HG02840 (cell line): Measurements from ENCODE around the gene BABAM2.
"Not testable (repeated sequence)": the region's sequence is repeated elsewhere in the genome, so short reads cannot be mapped to it uniquely, and the experiment has no call there.

Source experiments
- ATAC-seq: cut with Tn5 transposase; IDR thresholded peaks from one replicate; pipeline ENCODE4 v1.9.1; 2021; ENCODE audit warnings: mild to moderate bottlenecking, moderate library complexity, moderate number of reproducible peaks; ENCODE audit not compliant: unreplicated experiment, low FRiP score

The BABAM2 gene

DNA sequence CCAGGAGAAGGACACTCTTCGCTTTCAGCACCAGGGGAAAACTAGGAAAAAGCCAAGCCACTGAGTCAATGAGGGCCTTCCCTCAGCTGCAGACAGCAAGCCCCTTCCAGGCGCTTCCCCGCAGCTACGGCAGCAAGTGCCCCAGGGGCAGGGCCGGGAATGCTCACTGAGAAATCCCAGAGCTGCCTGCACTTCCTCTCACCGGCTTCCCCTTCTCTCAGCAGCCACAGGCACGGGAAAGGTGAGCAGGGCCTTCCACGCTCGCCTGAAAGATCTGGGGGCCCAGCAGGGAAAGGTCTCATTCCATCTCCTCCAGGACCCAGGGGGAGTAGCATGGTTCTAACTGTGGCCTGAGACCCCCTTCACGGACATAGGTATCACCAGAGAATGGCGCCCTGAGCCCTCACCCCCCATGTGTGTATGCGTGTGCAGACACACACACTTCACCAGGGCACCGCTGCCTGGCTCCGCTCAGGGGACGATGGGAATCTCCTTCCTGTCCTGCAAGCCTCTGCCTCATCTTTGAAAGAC, 472.5 kb downstream of the BABAM2 start:
- no peak for ATAC-seq

DNA sequence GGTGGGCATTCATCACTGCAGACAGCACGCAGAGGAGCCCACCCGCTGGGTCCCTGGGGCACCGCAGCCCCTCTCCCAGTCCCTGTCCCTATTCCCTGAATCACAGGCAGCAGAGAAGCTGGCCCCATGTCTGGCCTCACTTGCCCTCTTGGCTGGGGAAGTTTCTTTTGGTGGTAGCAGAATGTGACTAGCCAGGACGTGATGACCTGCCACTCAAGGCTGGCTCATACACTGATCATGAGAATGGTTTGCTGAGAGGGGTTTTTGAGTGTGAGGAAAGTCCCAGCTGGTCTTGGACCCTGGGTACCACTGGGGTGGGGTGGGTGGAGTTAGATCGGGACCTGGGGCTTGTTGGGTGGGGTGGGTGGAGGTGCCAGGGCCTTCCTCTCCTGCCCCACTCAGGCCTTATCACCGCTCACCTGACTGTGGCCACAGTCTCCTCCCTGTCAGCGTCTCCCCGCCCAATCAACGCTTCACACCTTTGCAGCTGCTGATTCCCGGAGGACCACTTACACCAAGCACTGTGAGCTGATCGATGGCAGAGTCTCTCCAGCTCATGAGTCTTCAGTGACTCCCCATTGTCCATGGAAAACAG, 473.3 kb downstream of the BABAM2 start:
- no peak for ATAC-seq

GRCh38 chr2:28364610-28365009, 474.1 kb downstream of the BABAM2 start:
- ATAC-seq = no peak

DNA sequence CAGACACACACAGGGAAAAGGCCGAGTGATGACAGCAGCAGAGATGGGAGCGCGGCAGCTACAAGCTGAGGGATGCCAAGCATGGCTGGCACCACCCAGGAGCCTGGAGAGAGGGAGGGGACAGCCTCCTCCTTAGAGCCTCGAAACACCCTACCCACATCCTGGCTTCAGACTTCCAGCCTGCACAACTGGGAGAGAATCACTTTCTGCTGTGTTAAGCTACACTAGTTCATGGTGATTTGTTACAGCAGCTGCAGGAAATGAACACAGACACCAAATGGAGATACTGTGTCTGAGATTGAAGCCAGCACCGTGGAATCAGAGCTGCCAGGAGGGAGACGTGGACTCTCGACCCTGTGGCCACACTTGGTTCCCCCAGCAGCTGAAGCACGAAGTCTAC, 474.6 kb downstream of the BABAM2 start:
- ATAC-seq = no peak

DNA sequence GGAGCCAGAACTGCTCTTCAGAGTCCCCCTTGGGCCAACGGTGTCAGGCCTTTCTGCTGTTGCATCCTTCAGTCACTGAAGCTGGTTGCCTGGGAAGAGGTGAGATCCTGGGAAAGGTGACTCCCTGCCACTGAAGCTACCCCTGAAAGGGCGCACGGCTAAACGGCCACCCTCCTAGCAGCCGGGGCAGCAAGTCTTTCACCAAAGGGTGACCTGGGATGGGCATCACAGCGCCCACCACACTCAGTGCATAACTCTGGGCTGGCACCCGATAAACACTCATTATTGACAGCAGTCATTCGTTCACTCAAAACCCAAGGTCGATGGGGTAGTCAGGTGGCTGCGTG, 475.6 kb downstream of the BABAM2 start:
- no peak for ATAC-seq

GRCh38 chr2:28366496-28367282, 476.2 kb downstream of the BABAM2 start:
- no peak for ATAC-seq

GRCh38 chr2:28367667-28368356, 477.3 kb downstream of the BABAM2 start:
- ATAC-seq = no peak

GRCh38 chr2:28368357-28368798, 477.8 kb downstream of the BABAM2 start:
- no peak for ATAC-seq

DNA sequence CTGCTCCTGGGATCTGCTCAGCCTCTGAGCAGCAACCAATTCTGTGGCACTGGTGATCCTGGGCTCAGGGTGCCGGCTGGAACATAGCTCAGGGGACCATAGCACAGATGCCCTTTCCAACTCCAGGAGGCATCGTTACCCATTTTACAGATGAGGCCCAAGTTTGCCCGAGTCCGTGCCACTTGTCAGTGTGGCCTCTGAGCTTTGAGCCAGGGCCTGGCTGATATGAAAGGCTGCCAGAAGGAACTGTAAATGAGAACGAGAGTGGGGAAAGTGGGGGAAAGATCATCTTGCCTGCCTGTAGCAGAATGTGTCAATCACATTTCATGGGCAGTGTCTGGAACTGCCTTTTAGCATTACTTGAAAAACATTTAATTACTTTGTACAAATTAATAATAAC, 478.8 kb downstream of the BABAM2 start:
- no peak for ATAC-seq

DNA sequence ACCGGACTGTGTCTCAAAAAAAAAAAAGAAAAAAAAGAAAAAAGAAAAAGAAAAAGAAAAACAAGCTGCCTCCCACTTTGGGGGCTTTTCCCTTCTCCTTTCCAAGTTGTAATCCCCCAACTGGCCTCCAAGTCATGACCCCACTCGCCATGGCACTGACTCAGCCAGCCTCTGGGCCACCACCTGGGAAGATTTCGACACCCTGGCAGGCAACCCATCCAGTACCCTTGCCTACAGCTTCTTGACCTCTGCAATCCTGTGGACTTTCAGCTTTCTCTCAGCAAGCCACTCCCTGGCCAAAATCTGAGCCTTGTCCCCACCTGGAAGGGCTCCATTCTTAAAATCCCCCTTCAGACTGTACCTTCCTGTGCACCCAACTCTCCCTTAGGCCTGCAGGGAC, 479.8 kb downstream of the BABAM2 start:
- ATAC-seq = no peak

DNA sequence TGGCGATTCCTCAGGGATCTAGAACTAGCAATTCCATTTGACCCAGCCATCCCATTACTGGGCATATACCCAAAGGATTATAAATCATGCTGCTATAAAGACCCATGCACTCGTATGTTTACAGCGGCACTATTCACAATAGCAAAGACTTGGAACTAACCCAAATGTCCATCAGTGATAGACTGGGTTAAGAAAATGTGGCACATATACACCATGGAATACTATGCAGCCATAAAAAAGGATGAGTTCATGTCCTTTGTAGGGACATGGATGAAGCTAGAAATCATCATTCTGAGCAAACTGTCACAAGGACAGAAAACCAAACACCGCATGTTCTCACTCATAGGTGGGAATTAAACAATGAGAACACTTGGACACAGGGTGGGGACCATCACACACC, 481.2 kb downstream of the BABAM2 start:
- not testable (repeated sequence) for ATAC-seq

DNA sequence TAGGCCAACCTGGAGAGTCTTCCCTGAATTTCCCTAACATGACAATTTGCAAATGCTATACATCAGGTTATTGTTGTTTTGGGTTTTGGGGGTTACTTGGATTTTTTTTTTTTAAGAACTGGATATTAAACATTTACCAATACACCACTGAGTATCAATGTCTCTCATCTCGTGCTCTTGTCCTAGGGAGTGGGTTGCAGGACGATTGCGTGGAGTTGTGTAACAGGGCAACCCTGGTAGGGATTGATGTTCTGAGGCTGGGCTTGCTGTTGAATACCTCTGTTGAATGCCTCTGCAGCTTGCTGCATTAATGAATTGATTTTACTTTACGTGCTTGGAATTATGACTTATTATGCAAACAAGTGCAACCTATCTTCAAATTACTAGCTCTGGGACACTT, 483.3 kb downstream of the BABAM2 start:
- no peak for ATAC-seq

- ATAC-seq = no peak
Measured at GRCh38 chr2:28374331-28374730, 483.8 kb downstream of the BABAM2 start.

DNA sequence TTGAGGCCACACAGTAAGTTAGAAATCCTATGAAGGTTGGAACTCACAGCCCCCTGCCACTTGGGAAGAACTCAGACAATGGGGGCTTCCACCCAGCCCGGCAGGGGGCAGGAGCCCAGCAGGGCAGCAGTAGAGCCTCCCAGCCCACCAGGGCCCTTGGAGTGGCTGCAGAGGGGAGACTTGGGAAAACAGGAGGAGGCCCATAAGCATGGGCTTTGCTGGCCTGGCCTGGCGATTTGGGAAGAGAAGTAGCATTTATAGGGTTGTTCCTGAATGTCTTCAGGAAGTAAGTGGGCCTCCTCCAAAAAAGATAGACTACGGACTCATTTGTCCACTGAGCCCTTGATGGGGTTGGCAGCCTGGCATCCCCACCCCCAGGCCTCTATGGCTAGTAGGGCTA, 484.7 kb downstream of the BABAM2 start:
- no peak for ATAC-seq

- ATAC-seq = no peak
Measured at GRCh38 chr2:28375742-28376631, 485.5 kb downstream of the BABAM2 start.

- no peak for ATAC-seq
Measured at GRCh38 chr2:28377195-28377816, 486.8 kb downstream of the BABAM2 start.

DNA sequence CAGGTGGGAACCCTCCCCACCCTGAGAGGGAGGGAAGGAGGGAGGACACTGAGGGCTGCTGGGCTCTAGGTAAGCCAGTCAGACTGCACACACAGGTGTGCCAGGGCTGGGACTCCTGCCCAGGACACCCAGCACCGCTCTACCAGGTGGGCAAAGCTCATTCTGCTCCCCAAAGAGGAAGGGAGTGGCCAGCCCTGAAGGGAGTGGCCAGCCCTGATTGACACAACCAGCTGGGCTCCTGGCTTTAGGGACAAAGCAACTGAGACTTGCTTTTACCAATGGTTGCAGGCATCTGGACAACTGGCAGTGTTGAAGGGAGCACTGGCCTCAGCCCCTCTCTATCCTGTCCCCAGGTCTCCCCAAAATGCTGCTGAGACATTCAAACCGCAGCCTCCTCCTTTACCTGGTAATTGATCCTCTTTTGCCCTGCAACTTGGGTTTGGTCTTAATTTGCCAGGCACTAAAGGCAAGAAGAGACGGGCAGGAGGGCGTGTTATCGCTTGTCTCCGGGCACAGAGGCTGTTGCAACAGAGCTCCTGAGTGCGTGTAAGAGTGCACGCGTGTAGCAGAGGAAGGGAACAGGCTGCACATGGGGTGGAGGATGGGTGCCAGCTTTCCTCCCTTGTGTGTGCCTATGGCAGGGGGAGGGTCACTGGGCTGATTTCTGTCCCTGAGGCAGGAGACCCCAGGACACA, 487.6 kb downstream of the BABAM2 start:
- ATAC-seq = no peak

DNA sequence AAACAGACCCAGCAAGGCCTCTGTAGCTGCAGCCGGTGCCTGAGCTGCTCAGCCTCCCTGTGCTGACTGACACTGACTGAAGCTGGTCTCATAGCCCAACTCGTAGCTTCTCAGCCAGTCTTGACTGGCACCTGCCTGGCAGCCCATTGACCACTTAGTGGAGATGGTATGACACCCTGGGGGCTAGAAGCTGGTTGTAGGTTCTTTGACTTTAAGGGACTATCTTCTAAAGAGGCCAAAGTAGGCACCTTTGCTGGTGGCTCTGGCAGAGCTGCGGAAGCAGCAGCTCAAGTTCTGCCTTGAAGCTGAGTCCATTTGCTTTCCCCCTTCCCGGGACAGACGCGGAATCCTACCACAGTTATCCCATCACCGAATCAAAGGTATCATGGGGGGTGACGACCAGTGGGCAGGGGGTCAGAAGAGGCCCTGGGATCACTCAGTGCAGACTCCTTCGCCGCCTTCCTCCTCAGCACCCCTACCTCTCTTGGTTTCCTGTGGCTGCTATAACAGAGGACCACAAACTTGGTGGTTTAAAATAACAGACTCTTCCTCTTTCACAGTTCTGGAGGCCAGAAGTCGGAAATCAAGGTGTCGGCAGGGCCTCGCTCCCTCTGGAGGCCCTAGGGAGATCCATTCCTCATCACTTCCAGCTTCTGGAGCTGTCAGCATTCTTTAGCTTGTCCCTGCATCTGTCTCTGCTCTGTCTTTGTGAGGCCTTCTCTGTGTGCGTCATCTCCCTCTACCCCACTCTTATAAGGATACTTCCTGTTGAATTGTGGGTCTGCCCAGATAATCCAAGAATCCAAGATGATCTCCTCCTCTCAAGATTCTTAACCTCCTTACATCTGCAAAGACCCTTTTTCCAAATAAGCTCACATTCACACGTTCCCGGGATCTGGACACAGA, 488.4 kb downstream of the BABAM2 start:
- ATAC-seq = no peak
